Vagina (tissue), 2 donors: Measurements from ENCODE around the gene KATNA1.

Experiments used
- CTCF ChIP-seq, 3 experiments: fragments of 450-650 bp in 2 of 3; fragments of 200-600 bp in 1 of 3; sonication (generic) in 1 of 3; IDR thresholded peaks; one replicate each; pipeline ENCODE4 v1.5.1; 2017 to 2019; ENCODE audit warnings: antibody characterized with exemption in 3 of 3, mild to moderate bottlenecking in 2 of 3, moderate library complexity in 2 of 3
- POLR2A ChIP-seq, 2 donors: fragments of 450-650 bp; IDR thresholded peaks; one replicate each; pipeline ENCODE4 v1.6.1; 2017; ENCODE audit warnings: antibody characterized with exemption in 2 of 2, mild to moderate bottlenecking in 2 of 2, moderate library complexity in 2 of 2
- POLR2AphosphoS5 ChIP-seq, 2 donors: sonication (generic); formaldehyde crosslinking; IDR thresholded peaks; one replicate each; pipeline ENCODE4 v1.9.0; 2017; ENCODE audit warnings: antibody characterized with exemption in 2 of 2, mild to moderate bottlenecking in 2 of 2, low read depth in 1 of 2; ENCODE audit not compliant: insufficient read depth in 1 of 2

- no peak for TF ChIP-seq CTCF (IDR thresholded peaks at IDR 0.05)
- TF ChIP-seq POLR2AphosphoS5 (IDR thresholded peaks at IDR 0.05; ENCODE audit: insufficient read depth in 1 of 2, low read depth in 1 of 2) = no peak
- TF ChIP-seq POLR2A (IDR thresholded peaks at IDR 0.05) = no peak
These were observed 87.8 kb downstream of the KATNA1 start for GRCh38 chr6:149560736-149561135.
